Sigmoid colon (tissue), 4 donors: Measurements from ENCODE around the gene CCL2.

Experiments used
- CTCF ChIP-seq, 4 experiments: fragments of 450-650 bp in 3 of 4; fragments of 200-600 bp in 1 of 4; IDR thresholded peaks; one replicate each; pipeline ENCODE4 v1.5.1; 2016 to 2019; ENCODE audit warnings: antibody characterized with exemption in 4 of 4, mild to moderate bottlenecking in 3 of 4, moderate library complexity in 2 of 4
- POLR2A ChIP-seq, 2 donors: fragments of 450-650 bp; IDR thresholded peaks; one replicate each; pipeline ENCODE4 v1.6.1; 2016; ENCODE audit warnings: antibody characterized with exemption in 2 of 2, mild to moderate bottlenecking in 2 of 2, moderate library complexity in 2 of 2
- POLR2AphosphoS5 ChIP-seq, 4 donors: sonication (generic); formaldehyde crosslinking; IDR thresholded peaks; one replicate each; pipeline ENCODE4 v1.6.1; 2017; ENCODE audit warnings: antibody characterized with exemption in 4 of 4

DNA sequence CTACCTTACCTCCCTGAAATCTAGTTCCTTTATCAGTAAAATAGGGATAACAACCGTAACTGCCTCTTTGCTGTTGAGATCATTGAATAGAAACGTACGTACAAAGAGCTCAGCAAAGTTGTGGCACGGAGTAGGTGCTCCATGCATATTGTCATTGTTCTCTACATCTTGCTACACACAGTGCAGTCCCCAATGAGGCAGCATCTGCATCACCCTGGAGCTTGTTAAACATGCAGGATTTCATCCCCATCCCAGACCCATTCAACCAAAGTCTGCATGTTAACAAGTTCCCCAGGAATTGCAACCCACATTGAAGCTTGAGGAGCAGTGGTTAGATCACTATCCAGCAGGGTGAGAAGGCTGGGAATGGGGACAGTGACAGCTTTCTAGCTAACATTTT, 33.7 kb upstream of the CCL2 start:
- TF ChIP-seq CTCF (IDR thresholded peaks at IDR 0.05) (no peak), POLR2A (IDR thresholded peaks at IDR 0.05) (no peak), POLR2AphosphoS5 (IDR thresholded peaks at IDR 0.05) (no peak)
